Measurements from ENCODE around the gene CHMP2B.

DNA sequence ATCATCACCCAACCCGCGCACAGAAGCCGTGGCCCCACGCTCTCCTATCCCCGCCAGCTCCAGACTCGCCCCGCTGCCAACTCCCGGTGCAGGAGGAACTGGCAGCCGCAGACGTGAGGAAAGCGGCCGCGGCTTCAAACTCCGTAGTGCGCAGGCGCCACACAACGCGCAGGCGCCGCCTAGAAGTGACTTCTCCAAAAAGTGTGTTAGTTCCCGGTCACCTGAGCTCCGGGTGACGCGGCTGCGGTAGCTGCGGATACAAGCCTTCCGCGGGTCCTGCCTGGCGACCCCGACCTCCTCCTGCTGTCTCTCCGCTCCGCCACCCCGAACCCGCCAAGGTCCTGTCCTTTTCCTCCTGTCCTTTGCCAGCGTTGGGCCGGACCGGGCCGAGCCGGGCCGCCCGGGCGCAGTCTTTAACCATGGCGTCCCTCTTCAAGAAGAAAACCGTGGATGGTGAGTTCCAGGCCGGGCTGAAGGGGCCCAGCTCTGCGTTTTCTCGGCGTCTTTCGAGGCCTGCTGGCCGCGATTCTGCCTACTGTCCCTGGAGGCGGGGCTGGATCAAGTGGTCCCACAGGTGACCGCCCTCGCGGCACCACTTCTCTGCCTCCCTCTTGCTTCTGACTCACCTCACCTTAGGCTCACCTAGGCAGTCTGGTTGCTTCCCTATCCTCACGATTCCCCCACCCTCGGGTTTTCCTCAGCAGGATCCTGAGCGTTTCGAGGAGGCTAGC, at the start of gene CHMP2B:
- TF ChIP-seq POLR2A (IDR thresholded peaks at IDR 0.05) = peak in 3 of 4 donors; percentile 58 to 92 (median 79)
- TF ChIP-seq, protein P1, sequence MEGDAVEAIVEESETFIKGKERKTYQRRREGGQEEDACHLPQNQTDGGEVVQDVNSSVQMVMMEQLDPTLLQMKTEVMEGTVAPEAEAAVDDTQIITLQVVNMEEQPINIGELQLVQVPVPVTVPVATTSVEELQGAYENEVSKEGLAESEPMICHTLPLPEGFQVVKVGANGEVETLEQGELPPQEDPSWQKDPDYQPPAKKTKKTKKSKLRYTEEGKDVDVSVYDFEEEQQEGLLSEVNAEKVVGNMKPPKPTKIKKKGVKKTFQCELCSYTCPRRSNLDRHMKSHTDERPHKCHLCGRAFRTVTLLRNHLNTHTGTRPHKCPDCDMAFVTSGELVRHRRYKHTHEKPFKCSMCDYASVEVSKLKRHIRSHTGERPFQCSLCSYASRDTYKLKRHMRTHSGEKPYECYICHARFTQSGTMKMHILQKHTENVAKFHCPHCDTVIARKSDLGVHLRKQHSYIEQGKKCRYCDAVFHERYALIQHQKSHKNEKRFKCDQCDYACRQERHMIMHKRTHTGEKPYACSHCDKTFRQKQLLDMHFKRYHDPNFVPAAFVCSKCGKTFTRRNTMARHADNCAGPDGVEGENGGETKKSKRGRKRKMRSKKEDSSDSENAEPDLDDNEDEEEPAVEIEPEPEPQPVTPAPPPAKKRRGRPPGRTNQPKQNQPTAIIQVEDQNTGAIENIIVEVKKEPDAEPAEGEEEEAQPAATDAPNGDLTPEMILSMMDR (IDR thresholded peaks at IDR 0.05) = peak in 1 of 6 experiments; percentile 11

All from esophagus squamous epithelium (tissue), 4 donors.